Endodermal cell (in vitro differentiated cells): Measurements from ENCODE around the gene MIER1. TPM values are rescaled to one million over a fixed set of nuclear protein-coding genes. Genes with fewer than 3 reads are reported as not detected.
"Not testable (repeated sequence)": the region's sequence is repeated elsewhere in the genome, so short reads cannot be mapped to it uniquely, and the experiment has no call there.

Experiments used
- DNase-seq: peaks from one replicate; pipeline ENCODE4 v3.0.0-alpha.2; 2017
- H3K27ac ChIP-seq: 2 replicates; pipeline ENCODE4 v1.5.1; 2013; ENCODE audit warnings: mild to moderate bottlenecking, low read depth, low read length, moderate library complexity
- H3K27me3 ChIP-seq: 2 replicates; pipeline ENCODE4 v1.6.1; 2013; ENCODE audit warnings: mild to moderate bottlenecking, low read length, moderate library complexity; ENCODE audit not compliant: insufficient read depth, control insufficient read depth, poor library complexity, severe bottlenecking
- H3K36me3 ChIP-seq: 2 replicates; pipeline ENCODE4 v1.7.0; 2013; ENCODE audit warnings: mild to moderate bottlenecking, low read length, moderate library complexity; ENCODE audit not compliant: control insufficient read depth, insufficient read depth
- H3K4me1 ChIP-seq: one replicate; pipeline ENCODE4 v1.7.0; 2013; ENCODE audit warnings: low read length; ENCODE audit not compliant: control insufficient read depth, insufficient read depth
- H3K4me3 ChIP-seq: 2 replicates; pipeline ENCODE4 v1.5.1; 2013; ENCODE audit warnings: mild to moderate bottlenecking, low read length, moderate library complexity
- H3K9ac ChIP-seq: 2 replicates; pipeline ENCODE4 v1.6.1; 2013; ENCODE audit warnings: mild to moderate bottlenecking, low read length, moderate library complexity; ENCODE audit not compliant: poor library complexity, severe bottlenecking; ENCODE audit errors: extremely low read depth
- H3K9me3 ChIP-seq: 2 replicates; pipeline ENCODE4 v1.6.1; 2013; ENCODE audit warnings: mild to moderate bottlenecking, low read length, moderate library complexity; ENCODE audit not compliant: control insufficient read depth
- H3K27ac Mint-ChIP-seq: 2 replicates; pipeline ENCODE4 v1.8.0; 2020; ENCODE audit warnings: mixed read lengths
- H3K27me3 Mint-ChIP-seq: 2 replicates; pipeline ENCODE4 v1.8.0; 2021; ENCODE audit warnings: mild to moderate bottlenecking, mixed read lengths; ENCODE audit not compliant: insufficient read depth
- H3K36me3 Mint-ChIP-seq: 2 replicates; pipeline ENCODE4 v1.8.0; 2020; ENCODE audit warnings: low read depth, mixed read lengths
- H3K4me1 Mint-ChIP-seq: 2 replicates; pipeline ENCODE4 v1.8.0; 2020; ENCODE audit warnings: mixed read lengths
- H3K4me3 Mint-ChIP-seq: 2 replicates; pipeline ENCODE4 v1.8.0; 2020; ENCODE audit warnings: mild to moderate bottlenecking, moderate library complexity, mixed read lengths
- H3K9me3 Mint-ChIP-seq: 2 replicates; pipeline ENCODE4 v1.8.0; 2020; ENCODE audit warnings: mild to moderate bottlenecking, mixed read lengths
- WGBS, 2 experiments: methylation state at CpG; one replicate each; pipeline versions ENCODE4 v1.1.5 to v1.1.7; 2013; ENCODE audit warnings: missing lambda C conversion rate in 2 of 2, mixed read lengths in 1 of 2; ENCODE audit not compliant: insufficient coverage in 1 of 2, insufficient read length in 1 of 2; 5-methylcytosine and 5-hydroxymethylcytosine counted together
- total RNA-seq, 2 donors: library from RNA; stranded (reverse); fragmentation: NEBNext Ultra II Directional in 1 of 2; extraction: Animal tissue kit (Norgen Biotek cat#: 25700) in 1 of 2; gene quantifications; 2 replicates in 1 of 2; 3 replicates in 1 of 2; pipeline ENCODE4 v1.2.1, GENCODE V29; 2021
- TF ChIP-seq, protein P1 (sequence below): fragments of 200-600 bp; sonication (generic); conservative IDR thresholded peaks from 2 replicates; pipeline ENCODE4 v1.5.0; 2021; ENCODE audit warnings: antibody characterized with exemption, mild to moderate bottlenecking

The MIER1 gene
- total RNA-seq, 2 donors from 2014 or later, result 29.1 to 35.4 TPM

- Mint-ChIP-seq H3K9me3 (no peaks in the 10 kb centered on the region), H3K4me3 (no peak overlapping the region), H3K27me3 (no peaks in the 10 kb centered on the region), H3K36me3 (peaks cover 56% of the 10 kb centered on the region), H3K4me1 (no peaks in the 10 kb centered on the region), H3K27ac (no peak overlapping the region)
- H3K9me3 ChIP-seq, result no peaks in the 10 kb centered on the region
- H3K36me3 ChIP-seq, result peaks cover 60% of the 10 kb centered on the region
- H3K4me1 ChIP-seq, result no peaks in the 10 kb centered on the region
- TF ChIP-seq, protein P1, sequence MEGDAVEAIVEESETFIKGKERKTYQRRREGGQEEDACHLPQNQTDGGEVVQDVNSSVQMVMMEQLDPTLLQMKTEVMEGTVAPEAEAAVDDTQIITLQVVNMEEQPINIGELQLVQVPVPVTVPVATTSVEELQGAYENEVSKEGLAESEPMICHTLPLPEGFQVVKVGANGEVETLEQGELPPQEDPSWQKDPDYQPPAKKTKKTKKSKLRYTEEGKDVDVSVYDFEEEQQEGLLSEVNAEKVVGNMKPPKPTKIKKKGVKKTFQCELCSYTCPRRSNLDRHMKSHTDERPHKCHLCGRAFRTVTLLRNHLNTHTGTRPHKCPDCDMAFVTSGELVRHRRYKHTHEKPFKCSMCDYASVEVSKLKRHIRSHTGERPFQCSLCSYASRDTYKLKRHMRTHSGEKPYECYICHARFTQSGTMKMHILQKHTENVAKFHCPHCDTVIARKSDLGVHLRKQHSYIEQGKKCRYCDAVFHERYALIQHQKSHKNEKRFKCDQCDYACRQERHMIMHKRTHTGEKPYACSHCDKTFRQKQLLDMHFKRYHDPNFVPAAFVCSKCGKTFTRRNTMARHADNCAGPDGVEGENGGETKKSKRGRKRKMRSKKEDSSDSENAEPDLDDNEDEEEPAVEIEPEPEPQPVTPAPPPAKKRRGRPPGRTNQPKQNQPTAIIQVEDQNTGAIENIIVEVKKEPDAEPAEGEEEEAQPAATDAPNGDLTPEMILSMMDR, result no peak
- no peaks in the 10 kb centered on the region for H3K27me3 ChIP-seq
- H3K4me3 ChIP-seq, result no peak overlapping the region
- no peak overlapping the region for H3K27ac ChIP-seq
- H3K9ac ChIP-seq, result no peak overlapping the region
- WGBS, 2 experiments, result 94 to 98% methylated on average over 5 to 6 of the region's 6 CpGs
- no peak for DNase-seq
These were observed 26.7 kb downstream of the MIER1 start for GRCh38 chr1:66951513-66951912.

DNA sequence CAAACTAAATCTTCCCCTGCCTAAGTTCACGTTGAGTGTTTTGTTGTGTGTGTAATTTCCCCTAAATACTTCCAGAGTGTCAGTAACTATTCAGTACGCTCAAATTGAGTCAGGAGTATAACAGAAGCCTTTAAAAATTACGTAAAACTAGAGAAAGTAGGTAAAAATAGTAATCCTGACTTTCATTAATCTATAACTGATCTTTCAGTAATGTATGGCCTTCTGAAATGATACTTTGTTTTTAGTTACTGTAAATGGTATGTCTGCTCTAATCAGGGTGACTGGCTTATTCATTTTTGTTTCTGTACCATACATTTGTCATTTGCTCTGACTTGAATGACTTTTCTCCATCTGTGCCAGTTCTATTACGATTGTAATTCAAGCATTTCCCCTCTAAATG, 29.4 kb downstream of the MIER1 start:
- no peak overlapping the region for H3K4me3 Mint-ChIP-seq
- H3K27me3 ChIP-seq, result no peaks in the 10 kb centered on the region
- peaks cover 61% of the 10 kb centered on the region for H3K36me3 ChIP-seq
- peaks cover 59% of the 10 kb centered on the region for H3K36me3 Mint-ChIP-seq
- no peaks in the 10 kb centered on the region for H3K27me3 Mint-ChIP-seq
- H3K27ac ChIP-seq, result no peak overlapping the region
- H3K9me3 Mint-ChIP-seq, result no peaks in the 10 kb centered on the region
- no peak overlapping the region for H3K27ac Mint-ChIP-seq
- WGBS, 2 experiments, result 94 to 100% methylated on average over 1 to 4 of the region's 4 CpGs
- H3K4me3 ChIP-seq, result no peak overlapping the region
- TF ChIP-seq, protein P1, result no peak
- no peaks in the 10 kb centered on the region for H3K4me1 ChIP-seq
- no peak for DNase-seq
- H3K9me3 ChIP-seq, result no peaks in the 10 kb centered on the region
- H3K4me1 Mint-ChIP-seq, result no peaks in the 10 kb centered on the region
- H3K9ac ChIP-seq, result no peak overlapping the region

DNA sequence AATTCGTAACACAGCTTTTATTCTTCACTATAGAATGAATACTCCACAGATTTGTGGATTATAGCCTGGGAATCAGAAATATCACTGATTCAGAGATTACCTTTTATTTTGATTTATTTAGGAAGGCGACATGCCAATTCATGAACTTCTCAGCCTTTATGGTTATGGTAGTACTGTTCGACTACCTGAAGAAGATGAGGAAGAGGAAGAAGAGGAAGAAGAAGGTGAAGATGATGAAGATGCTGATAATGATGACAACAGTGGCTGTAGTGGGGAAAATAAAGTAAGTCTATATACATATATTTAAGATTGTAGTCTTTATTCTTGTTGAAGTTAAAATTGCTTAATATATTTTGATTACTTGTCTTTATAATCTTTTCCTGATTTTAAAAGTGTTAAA, 33.1 kb downstream of the MIER1 start:
- Histone ChIP-seq H3K9ac (no peak overlapping the region), H3K4me1 (no peaks in the 10 kb centered on the region), H3K36me3 (peaks cover 71% of the 10 kb centered on the region), H3K4me3 (no peak overlapping the region), H3K27me3 (no peaks in the 10 kb centered on the region), H3K9me3 (no peaks in the 10 kb centered on the region), H3K27ac (no peak overlapping the region)
- H3K4me1 Mint-ChIP-seq, result no peaks in the 10 kb centered on the region
- 89 to 94% methylated on average over 3 of the region's 3 CpGs for WGBS, 2 experiments
- no peak overlapping the region for H3K27ac Mint-ChIP-seq
- no peaks in the 10 kb centered on the region for H3K9me3 Mint-ChIP-seq
- TF ChIP-seq, protein P1, result no peak
- no peak for DNase-seq
- no peaks in the 10 kb centered on the region for H3K27me3 Mint-ChIP-seq
- H3K4me3 Mint-ChIP-seq, result no peak overlapping the region
- peaks cover 65% of the 10 kb centered on the region for H3K36me3 Mint-ChIP-seq

GRCh38 chr1:66966188-66966873, 41.5 kb downstream of the MIER1 start:
- not testable (repeated sequence) for H3K4me3 Mint-ChIP-seq, DNase-seq, H3K27me3 Mint-ChIP-seq, H3K4me1 ChIP-seq, H3K27me3 ChIP-seq, H3K27ac Mint-ChIP-seq, H3K9me3 ChIP-seq, H3K27ac ChIP-seq, H3K4me1 Mint-ChIP-seq, H3K9ac ChIP-seq, H3K4me3 ChIP-seq
- H3K9me3 Mint-ChIP-seq, result peaks cover 15% of the 10 kb centered on the region
- WGBS, 2 experiments, result 100% methylated on average over 2 to 5 of the region's 7 CpGs
- H3K36me3 Mint-ChIP-seq, result peaks cover 75% of the 10 kb centered on the region
- H3K36me3 ChIP-seq, result peaks cover 87% of the 10 kb centered on the region
